ENCODE measurements around the gene GGTLC2. TPM values are rescaled to one million over a fixed set of nuclear protein-coding genes. Genes with fewer than 3 reads are reported as not detected.

GGTLC2 gene
- polyA plus RNA-seq, 1 donor = not detected

DNA sequence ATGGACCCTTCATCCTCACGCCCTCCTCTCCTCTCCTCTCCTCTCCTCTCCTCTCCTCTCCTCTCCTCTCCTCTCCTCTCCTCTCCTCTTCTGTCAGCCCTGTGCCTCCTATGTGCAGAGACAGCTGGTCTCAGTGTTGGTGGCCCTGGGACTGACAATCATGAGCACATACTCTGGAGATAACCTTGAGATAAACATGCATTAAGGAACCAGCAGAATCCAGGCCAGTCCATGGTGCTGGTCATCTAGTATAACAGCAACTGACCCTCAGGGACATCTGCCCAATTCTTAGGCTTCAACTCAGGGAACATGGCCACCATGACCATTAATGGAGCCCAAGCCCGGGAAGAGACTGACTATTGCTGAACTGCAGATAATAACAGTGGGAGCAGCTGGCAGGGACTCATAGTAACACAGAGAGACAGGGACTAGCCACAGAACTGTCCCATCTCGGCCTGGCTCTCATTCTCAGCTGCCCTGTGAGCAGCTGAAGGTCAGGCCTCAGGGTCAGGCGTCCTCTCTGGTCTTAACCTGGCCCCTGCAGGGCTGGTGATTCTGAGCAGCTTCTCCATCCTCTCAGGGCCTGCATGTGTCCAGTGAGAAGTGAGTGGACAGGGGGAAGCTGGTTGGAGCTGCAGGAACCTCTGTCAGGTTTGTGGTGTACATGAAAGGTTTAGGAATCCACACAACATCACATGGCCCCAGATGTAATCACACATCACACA lies 45.4 kb downstream of the GGTLC2 start:
- no peak for DNase-seq (ENCODE audit: low read depth)

DNA sequence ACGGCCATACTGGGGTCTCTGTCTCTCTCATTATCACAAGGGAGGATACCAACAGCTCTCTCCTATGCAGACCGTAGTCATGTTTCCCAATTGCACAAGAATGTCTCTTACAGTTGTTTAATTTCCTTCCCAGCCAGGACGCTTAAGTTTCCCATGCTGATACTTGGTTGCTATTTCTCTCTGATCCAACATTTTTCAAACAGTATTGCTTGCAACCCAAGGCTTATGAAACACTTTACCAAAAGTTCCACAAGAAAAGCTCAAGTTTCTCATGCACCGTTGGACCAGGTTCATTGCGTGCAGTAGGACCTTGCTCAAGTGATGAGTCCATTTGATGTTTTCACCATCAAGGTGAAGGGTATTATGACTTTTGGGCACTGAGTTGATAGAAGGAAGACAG lies 46.6 kb downstream of the GGTLC2 start:
- DNase-seq (ENCODE audit: low read depth) = no peak

DNA sequence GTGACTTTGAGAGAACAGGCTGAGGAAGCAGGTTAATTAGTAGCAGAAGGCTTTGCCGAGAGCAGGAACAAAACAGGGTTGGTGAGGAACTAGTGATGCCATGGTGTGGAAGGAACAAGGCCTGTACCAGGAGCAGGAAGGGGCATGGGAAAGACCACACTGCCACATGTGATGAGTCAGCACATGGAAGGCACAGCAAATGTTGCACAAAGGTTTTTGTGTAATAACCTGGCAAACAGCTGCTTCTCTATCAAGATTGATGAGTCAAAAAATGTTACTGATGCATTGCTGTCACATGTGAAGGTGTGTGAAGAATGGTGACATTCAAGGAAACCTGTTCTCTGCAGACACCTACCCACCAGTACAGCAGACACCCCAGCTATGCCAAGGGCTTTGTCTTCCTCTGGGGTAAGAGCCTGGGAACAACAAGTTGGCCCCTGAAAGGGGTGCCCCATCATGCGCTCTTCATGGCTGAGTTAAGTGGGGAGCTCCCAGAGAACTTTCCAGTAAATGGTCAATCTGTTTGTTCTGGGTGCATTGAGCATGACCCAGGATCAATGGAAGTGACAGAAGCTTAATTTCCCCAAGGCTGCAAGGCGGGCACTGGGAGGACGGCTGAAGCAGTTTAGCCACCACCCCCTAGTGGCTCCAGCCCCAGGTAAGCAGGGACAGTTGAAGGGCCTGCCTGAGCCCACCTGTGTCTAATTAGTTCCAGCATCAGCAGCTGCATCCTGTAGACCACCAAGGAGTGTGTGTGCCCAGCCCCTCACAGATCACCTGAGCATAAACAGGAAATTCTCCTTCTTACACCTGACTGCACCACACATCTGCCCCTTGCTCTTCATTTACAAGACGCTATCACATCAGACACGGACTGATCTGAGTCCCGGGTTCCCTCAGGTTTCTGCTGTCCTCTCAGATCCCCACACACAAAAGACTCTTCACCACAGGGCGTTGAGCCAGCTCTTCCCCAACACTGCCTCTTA lies 47.6 kb downstream of the GGTLC2 start:
- DNase-seq (ENCODE audit: low read depth) = no peak

DNA sequence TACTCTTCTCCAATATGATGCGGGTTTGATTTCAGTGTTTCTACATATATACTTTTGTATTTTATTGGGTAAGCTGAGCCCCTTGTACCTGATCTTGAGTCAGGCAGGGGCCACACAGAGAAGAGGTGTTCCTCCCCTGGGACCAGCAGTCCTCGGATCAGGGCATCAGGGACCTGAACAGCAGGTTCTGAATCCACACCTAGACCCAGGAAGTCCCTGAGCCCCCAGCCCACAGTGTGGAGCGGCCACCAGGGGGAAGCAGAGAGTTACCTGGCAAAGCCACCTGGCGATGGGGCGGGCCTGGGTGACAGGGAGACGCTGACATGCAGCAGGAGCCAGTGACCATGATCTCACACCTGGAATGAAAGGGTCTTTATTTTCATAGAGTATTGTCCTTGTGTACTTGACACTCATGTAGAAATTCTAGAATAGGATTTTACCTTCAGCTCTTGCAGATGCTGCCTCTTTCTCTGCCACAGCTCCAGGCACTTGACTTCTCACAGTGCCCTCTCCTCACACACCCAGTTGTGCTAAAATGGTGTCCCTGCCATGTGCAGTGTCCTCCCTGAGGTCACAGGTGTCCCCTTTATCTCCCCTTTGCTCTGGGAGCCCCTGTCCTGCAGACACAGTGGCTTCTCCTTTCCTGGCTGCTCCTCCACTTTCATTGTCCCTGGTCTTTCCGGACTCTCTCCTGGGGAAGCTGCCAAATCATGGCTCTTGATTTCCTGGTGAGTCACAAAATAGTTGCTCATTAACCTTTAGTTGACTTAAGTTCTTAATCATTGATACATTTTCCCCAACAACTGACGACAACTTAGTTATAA lies 48.5 kb downstream of the GGTLC2 start:
- no peak for DNase-seq (ENCODE audit: low read depth)

DNA sequence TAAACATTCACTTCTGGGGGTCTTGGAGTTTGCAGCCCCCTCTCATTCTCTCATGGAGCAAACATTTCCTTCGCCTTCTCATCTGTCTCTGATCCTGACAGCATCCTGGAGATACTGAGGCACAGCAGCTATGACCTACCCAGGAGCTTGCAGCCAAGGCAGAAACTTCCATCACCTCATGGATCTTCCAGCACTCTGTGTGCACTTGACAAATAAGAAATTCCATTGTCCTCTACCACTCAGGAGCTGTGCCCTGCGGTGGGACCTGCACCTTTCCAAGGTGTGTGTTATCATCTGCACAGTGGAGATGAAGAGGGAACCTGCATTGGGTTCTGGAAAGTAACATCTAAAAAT lies 49.1 kb downstream of the GGTLC2 start:
- DNase-seq (ENCODE audit: low read depth) = no peak

DNA sequence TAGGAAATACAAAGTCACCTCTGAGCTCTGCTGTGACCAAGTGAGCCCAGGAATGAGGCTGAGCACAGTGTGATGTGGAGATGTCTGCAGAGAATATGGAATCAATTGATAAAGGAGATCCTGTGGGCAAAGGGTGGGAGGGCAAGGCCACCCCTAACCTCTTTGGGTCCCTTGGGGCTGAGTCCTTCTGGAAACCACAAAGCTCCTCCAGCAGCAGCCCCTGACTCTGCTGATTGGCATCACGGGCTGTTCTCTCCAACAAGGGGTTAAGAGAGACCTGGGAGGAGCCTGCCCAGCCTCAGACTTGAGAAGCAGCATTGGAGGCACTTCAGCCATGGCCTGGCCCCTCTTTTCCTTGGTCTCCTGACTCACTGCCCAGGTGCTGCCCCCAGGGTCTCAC lies 49.7 kb downstream of the GGTLC2 start:
- no peak for DNase-seq (ENCODE audit: low read depth)

DNA sequence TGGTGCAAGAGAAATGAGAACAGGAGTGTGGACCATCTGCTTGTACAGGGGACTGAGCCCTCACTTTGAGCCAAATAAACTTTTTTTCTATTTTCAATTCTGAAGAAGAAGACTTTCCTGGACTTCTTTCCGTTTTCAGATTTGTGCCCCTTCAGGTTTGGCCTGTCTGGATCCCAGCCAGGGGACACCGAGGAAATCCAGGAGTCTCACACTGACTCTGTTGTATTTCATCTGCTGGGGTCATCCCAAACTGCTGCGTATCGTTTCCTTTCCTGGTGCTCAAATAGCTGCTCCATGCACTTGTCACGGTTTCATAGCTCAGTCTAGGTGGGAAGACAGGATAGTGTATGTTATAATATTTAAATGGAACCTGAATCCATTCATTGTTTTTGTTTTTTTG lies 51.7 kb downstream of the GGTLC2 start:
- DNase-seq (ENCODE audit: low read depth) = no peak

Other genes with a start within 250 kb of the GGTLC2 start
- gene ZNF280B, start 135.9 kb upstream of the GGTLC2 start, polyA plus RNA-seq (ENCODE audit: insufficient read length) = 4.2 TPM
- gene ZNF280A, start 124.3 kb upstream of the GGTLC2 start, polyA plus RNA-seq (ENCODE audit: insufficient read length) = not detected
- gene PRAME, start 85.3 kb upstream of the GGTLC2 start, polyA plus RNA-seq (ENCODE audit: insufficient read length) = not detected
- not detected for gene IGLL5, start 243.2 kb downstream of the GGTLC2 start, polyA plus RNA-seq (ENCODE audit: insufficient read length)